Activated gamma-delta T cell treated with Interleukin-2 at 50 U/mL for 16 hours (primary cell): Measurements from ENCODE around the gene MMP25.
"Not testable (repeated sequence)": the region's sequence is repeated elsewhere in the genome, so short reads cannot be mapped to it uniquely, and the experiment has no call there.

Source experiments
- DNase-seq: peaks from one replicate; pipeline ENCODE4 v3.0.0-alpha.2; 2020

Gene MMP25

DNA sequence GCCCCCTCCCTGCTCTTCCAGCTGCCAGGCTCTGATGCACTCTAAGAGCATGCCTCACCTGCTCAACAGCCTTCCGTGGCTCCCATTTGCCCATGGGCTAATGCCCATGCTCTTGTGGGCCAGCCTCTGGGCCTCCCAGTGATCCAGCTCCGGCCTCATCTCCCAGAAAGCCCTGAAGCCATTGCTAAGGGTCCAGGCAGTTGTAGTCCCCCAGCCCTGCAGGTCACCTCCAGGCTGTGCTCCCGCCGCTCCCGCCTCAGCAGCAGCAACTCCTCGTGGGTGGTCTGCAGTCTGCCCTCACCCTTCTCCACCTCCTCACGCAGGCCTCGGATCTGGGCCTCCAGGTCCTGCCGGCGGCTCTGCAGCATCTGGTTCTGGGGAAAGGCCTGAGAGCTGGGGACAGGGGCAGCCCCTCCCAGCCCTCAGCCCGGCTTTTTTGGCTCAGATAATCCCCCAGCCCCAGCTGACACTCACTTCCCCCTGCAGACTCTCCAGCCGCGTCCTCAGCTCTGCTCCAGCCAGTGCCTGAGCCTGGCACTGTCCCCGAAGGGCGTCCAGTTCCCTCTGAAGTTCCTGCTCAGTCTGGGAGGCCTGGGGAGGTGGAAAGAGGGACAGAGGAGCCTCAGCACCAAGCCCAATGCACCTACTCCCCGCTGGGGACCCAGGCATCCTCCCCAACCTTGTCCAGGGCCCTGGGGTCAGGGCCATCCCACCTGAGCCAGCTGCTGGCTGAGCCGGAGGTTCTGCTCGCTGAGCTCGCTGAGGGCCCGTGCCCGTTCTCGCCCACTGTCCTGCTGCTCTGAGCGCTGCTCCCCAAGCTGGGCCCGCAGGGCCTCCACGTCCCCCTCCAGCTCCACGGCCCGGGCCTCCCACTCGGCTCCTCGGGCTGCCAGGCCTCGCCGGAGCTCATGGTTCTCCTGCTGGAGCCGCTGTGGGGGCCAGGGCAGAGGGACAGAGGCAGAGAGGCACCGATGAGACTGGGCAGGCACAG, 15.8 kb upstream of the MMP25 start:
- DNase-seq = no peak

DNA sequence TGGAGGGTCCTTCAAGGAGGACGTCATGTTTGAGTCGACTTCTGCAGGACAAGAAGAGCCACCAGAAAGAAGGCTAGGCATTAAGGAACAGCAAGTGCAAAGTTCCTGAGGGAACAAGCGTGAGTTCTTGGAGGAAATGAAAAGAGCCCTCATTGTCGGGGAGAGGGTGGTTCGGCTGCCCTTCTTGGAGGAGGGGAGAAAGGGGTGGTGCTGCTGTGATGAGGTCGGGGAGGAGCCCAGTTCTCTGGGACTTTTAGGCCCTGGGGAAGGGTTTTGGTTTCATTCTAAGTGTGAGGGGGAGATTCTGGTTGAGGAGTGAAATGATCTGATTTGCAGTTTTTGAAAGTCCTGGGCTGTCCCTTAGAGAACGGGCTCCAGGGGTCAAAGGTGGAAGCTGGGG, 13.7 kb upstream of the MMP25 start:
- DNase-seq = no peak

DNA sequence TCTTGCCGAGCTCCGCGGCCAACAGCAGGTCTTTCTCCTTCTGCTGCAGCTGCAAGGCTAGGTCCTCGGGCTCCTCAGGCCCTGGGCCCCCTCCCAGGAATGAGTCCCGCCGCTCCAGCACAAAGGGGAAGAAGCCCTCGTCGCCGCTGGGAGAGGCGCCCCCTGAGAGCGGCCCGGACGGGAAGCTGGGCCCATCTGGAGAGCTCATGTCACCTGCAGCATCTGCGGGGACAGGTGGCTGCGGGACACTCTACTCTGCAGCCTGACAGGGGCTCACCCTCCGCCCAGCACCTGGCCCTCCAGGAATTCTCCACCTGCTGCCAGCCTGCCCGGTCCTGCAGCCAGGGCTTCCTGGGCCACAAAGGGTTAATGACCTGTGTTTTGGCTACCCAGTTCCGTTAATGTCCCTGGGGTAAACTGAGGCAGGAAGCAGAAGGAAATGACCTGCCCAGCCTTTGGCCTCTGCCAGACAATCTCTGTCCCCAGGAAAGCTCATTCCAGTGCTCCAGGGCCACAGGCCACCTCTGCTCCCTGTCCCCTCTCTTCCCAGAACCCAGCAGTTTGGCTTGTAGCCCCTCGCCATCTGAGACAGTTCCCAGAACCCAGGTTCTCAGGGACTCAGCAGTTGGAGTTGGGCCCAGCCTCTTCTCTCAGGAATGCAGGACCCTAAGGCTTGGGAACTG, 10.9 kb upstream of the MMP25 start:
- DNase-seq = no peak

- no peak for DNase-seq
These were observed 10.2 kb upstream of the MMP25 start for GRCh38 chr16:3035972-3036725.

- no peak for DNase-seq
These were observed 9.5 kb upstream of the MMP25 start, which contains the start of gene BICDL2 for GRCh38 chr16:3036726-3037315. TSS of gene BICDL2 (minus strand) at chr16:3036944. CDS start at chr16:3035496, 1,448 bp downstream.

DNA sequence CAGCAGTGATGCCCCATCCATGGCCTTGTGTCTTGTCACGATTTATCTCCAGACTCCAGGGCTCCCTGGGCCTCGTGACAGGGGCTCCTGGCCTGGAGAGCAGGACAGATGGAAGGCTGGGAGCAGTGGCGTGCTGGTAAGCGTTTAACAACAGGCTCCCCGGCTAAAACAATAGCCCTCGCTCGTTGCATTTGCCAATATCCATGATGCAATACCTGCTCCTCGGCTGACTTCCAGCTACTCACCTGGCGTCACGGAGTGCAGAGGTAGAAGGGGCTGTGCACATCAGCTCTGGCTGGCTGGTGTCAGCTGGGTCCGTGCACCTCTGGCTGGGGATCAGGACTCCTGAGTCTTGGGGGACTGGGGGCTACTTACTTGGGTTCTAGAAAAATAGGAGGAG, 8.1 kb upstream of the MMP25 start:
- DNase-seq = no peak

DNA sequence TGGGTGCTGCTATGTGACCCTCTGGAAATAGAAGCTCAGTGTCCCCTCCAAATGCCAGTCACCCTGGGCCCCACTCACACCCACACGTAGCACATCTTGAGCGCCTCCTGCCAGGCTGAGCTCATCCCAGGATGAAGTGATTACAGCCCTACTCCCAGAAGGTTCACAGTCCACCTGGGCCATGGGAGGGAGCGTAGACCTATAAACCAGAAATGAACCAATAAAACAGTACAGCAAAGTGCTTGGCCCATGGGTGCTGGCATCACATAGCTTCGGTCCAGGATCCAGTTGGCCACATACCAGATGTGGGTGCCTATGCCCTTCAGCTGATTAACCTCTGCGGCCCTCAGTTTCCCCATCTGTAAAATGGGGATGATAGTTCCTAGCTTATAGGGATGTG, 7.5 kb upstream of the MMP25 start:
- DNase-seq = no peak

DNA sequence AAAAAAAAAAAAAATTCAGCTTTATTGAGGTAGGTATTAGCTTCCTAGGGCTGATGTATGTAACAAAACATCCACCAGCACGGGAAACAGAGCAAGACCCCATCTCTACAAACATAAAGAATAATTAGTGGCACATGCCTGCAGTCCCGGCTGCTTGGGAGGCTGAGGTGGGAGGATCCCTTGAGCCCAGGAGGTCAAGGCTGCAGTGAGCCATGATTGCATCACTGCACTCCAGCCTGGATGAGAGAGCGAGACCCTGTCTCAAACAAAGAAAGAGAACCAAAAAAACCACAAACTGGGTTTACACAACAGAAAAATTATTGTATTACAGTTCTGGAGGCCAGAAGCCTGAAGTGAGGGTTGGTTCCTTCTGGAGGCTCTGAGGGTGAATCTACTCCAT, 4.0 kb upstream of the MMP25 start:
- no peak for DNase-seq

GRCh38 chr16:3044708-3045107, 1.7 kb upstream of the MMP25 start:
- DNase-seq = no peak

- no peak for DNase-seq
These were observed 453 bp downstream of the MMP25 start for GRCh38 chr16:3046641-3047386.

DNA sequence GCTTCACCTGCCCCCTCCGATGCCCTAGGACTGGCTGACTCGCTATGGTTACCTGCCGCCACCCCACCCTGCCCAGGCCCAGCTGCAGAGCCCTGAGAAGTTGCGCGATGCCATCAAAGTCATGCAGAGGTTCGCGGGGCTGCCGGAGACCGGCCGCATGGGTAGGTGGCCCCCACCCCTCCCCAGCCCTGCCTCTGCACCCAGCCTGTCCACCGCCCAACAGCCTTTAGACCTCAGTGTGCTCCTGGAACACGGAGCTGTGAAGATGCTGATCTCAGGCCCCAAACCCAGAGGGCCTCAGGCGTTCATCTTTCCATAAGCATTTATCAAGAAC, 993 bp downstream of the MMP25 start:
- no peak for DNase-seq

DNA sequence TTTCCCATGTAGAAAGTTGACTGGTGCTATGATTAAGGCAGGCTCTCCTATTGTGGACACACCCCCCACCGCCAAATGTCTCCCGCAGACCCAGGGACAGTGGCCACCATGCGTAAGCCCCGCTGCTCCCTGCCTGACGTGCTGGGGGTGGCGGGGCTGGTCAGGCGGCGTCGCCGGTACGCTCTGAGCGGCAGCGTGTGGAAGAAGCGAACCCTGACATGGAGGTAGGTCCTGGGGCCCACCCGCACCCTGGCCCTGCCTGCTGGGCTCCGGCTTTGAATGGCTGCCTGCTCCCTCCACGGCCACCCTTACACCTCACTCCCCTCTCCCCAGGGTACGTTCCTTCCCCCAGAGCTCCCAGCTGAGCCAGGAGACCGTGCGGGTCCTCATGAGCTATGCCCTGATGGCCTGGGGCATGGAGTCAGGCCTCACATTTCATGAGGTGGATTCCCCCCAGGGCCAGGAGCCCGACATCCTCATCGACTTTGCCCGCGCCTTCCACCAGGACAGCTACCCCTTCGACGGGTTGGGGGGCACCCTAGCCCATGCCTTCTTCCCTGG, 3.6 kb downstream of the MMP25 start:
- no peak for DNase-seq

- DNase-seq = no peak
These were observed 4.1 kb downstream of the MMP25 start for GRCh38 chr16:3050487-3050886.

DNA sequence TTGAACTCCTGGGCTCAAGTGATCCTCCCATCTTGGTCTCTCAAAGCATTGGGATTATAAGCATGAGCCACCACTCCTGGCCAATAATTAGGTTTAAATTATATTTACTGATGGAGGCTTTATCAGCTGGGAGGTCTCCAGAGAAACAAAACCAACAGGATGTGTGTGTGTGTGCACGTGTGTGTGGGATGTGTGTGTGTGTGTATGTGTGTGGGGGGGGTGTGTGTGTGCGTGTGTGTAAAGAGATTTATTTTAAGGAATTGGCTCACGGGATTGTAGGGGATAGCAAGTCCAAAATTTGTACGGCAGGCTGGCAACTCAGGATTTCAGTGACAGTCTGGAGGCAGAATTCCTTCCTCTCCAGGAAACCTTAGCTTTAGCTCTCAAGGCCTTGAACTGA, 4.6 kb downstream of the MMP25 start:
- DNase-seq = no peak

GRCh38 chr16:3051494-3051893, 5.1 kb downstream of the MMP25 start:
- no peak for DNase-seq

GRCh38 chr16:3052571-3053329, 6.4 kb downstream of the MMP25 start:
- DNase-seq = not testable (repeated sequence)

GRCh38 chr16:3053330-3053710, 7.0 kb downstream of the MMP25 start:
- DNase-seq = not testable (repeated sequence)

- no peak for DNase-seq
These were observed 8.8 kb downstream of the MMP25 start for GRCh38 chr16:3054965-3055733.

- not testable (repeated sequence) for DNase-seq
These were observed 9.4 kb downstream of the MMP25 start for GRCh38 chr16:3055734-3056115.
